ENCODE measurements around the gene CACNA1E. TPM values are rescaled to one million over a fixed set of nuclear protein-coding genes. Genes with fewer than 3 reads are reported as not detected.

The CACNA1E gene
- polyA plus RNA-seq, 6 donors from 2014 or later, result not detected

DNA sequence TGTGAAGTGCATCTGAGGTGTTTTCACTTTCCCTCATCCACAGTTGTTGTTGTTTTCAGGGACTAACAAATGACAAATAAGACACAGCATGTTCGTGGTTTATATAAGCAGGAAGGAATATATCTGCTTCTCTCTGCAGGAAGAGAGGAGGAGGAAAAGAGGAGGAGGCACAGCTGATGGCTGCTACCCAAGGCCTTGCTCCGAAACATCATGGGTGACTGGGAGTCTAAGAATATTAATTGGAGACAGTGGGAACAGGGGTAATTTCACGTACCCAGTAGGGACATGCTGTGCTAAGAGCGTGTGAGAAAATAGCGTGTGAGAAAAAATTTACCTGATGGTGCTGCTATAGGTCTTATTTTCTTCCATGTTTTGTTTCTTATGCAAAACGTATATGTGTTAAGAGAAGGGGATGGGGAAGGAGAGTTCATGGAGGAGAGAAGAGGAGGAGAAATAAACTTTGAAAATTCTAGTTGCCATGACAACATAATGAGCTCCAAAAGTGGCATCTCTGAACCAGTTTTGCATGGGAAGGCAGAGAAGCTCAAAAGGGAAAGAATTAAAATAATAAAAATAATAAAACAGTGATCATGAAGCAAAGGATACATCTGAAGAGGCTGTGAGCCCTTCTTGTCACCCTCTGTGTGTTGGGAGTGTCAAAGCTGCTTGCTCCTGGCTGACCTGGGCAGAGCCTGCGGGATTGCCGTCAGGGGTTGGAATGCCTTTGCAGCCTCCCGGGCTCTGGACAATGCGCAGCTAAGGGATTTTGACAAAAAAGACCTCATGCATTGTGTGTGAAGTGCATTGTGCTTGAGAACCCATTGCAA, 192.0 kb downstream of the CACNA1E start:
- H3K9me3 Mint-ChIP-seq, result peaks cover 0 to 10% (median 3%) of the 10 kb centered on the region in 7 donors
- no peak overlapping the region for H3K4me3 Mint-ChIP-seq
- H3K36me3 Mint-ChIP-seq, result no peaks in the 10 kb centered on the region
- H3K4me1 Mint-ChIP-seq, result no peaks in the 10 kb centered on the region
- peaks cover 18 to 36% (median 34%) of the 10 kb centered on the region in 3 donors for H3K27me3 Mint-ChIP-seq
- H3K27ac Mint-ChIP-seq, result no peak overlapping the region
- DNase-seq (no peak), ATAC-seq (ENCODE audit: low read depth in 2 of 2) (no peak)

DNA sequence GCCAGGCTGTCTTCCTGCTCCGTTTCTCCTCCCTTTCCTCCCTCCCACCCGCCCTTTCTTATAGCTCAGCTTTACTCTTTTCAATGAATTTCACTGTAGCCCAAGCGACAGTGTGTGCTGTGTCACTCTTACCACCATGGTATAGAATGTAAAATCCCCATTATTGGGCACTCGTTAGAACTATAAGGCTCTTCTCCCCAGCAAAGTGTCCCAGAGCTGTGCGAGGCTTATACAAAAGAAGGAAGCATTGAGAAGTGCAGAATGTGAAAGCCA, 192.5 kb downstream of the CACNA1E start:
- Mint-ChIP-seq H3K27me3 (peaks cover 18 to 42% (median 34%) of the 10 kb centered on the region in 3 donors), H3K4me1 (no peaks in the 10 kb centered on the region), H3K36me3 (no peaks in the 10 kb centered on the region), H3K4me3 (no peak overlapping the region), H3K27ac (no peak overlapping the region), H3K9me3 (peaks cover 0 to 10% (median 3%) of the 10 kb centered on the region in 7 donors)
- ATAC-seq (ENCODE audit: low read depth in 2 of 2) (no peak), DNase-seq (no peak)

DNA sequence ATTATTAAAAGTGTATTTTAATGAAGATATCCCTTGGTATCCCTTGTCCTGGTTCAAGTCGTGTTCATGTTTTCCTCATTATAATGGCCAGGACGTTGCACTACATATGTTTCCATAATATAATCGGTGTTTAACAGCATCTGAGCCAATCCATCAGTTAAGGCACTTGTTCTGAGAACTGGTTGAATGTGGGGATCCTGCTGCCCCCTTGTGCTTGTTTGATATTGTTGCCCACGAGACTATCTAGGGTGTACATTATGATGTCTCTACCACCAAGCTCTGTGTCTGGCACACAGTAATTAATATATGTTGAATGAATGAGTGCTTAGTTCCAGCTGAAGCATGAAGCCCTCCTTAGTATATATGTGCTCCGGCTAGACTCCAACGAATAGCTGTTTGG, 193.0 kb downstream of the CACNA1E start:
- ATAC-seq (ENCODE audit: low read depth in 2 of 2) (no peak), DNase-seq (no peak)
- peaks cover 18 to 46% (median 35%) of the 10 kb centered on the region in 3 donors for H3K27me3 Mint-ChIP-seq
- peaks cover 0 to 10% (median 3%) of the 10 kb centered on the region in 7 donors for H3K9me3 Mint-ChIP-seq
- no peak overlapping the region for H3K27ac Mint-ChIP-seq
- H3K4me1 Mint-ChIP-seq, result no peaks in the 10 kb centered on the region
- no peak overlapping the region for H3K4me3 Mint-ChIP-seq
- no peaks in the 10 kb centered on the region for H3K36me3 Mint-ChIP-seq

DNA sequence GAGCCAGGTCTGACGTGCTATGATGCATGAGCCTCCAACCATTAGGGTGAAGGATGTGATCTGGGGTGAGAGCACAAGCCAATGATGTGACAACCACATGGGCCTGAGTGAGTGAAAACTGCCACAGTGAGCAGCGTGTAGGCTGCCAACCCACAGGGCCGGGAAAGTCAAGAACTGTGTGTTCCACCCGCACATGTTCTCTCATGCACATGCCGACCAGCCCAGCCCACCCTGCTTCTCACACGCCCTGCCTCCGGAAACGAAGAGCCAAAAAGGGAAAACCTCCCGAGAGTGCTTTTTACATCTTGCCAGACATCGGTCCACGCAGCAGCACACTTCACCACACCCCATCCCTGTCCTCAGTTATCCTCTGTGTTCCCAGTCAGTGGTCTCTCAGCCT, 197.0 kb downstream of the CACNA1E start:
- Mint-ChIP-seq H3K27ac (no peak overlapping the region), H3K36me3 (no peaks in the 10 kb centered on the region), H3K27me3 (peaks cover 7 to 28% (median 25%) of the 10 kb centered on the region in 3 donors), H3K9me3 (peaks cover 0 to 3% (median 0%) of the 10 kb centered on the region in 7 donors), H3K4me1 (no peaks in the 10 kb centered on the region), H3K4me3 (no peak overlapping the region)
- no peak for ATAC-seq (ENCODE audit: low read depth in 2 of 2)
- DNase-seq, result no peak

DNA sequence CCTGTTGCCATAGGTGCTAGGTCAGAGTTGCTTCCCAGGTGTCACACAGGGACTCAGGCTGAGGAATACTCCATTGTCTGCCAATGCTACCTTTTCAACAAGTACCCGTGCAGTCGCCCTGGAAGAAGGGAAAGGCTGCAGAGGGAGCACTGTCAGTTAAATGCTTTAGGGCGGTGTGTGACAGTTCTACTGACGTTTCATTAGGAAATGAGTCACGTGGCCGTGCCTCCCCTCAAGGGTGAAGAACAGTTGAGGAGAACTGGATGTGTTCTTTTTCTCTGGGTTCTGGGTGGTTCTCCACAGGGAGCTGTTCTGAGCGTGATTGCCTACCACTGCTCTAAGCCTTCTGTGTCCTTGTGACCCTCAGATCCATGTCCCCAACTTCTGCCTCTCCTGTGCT, 197.6 kb downstream of the CACNA1E start:
- Mint-ChIP-seq H3K27me3 (peaks cover 7 to 27% (median 25%) of the 10 kb centered on the region in 3 donors), H3K36me3 (no peaks in the 10 kb centered on the region), H3K4me1 (no peaks in the 10 kb centered on the region), H3K9me3 (peaks cover 0 to 3% (median 0%) of the 10 kb centered on the region in 7 donors), H3K27ac (no peak overlapping the region), H3K4me3 (no peak overlapping the region)
- DNase-seq (no peak), ATAC-seq (ENCODE audit: low read depth in 2 of 2) (no peak)

DNA sequence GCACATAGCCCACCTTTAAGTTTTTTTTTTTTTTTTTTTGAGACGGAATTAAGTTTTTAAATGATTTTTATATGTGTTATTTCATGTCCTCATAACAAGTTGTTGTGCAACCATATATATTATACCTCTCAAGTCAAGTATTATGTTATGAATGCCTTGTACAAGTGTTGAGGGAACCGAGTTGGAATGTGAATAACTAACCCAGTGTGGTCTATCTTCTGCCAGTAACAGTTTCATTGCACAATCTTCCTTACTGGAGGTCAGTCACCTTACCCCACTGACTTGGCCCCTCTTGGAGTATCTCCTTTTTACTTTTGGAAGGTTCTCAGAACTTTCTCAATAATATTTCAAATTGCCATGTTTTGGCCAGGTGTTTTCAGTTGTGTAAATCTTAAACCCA, 201.9 kb downstream of the CACNA1E start:
- no peaks in the 10 kb centered on the region for H3K4me1 Mint-ChIP-seq
- DNase-seq, result no peak
- no peaks in the 10 kb centered on the region for H3K36me3 Mint-ChIP-seq
- H3K4me3 Mint-ChIP-seq, result no peak overlapping the region
- peaks cover 0 to 10% (median 6%) of the 10 kb centered on the region in 7 donors for H3K9me3 Mint-ChIP-seq
- ATAC-seq (ENCODE audit: low read depth in 2 of 2), result no peak
- no peak overlapping the region for H3K27ac Mint-ChIP-seq
- peaks cover 8 to 32% (median 20%) of the 10 kb centered on the region in 3 donors for H3K27me3 Mint-ChIP-seq

DNA sequence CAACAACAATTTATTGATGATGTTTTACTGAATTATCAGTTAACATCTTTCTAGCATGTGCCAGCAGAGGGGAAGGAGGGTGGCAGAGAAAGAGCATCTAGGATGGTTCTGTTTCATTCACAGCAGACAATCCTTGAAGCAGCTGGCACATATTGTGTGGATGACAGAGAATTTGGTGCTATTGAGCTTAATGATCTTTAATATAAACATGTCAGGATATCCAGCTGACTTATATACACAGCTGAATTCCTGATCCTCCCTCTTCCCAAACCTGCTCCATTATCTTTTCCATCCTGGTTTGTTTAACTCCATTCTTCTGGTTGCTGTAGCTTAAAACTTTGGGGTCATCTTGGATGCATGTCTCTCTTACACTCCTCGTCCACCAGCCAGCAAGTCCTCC, 218.6 kb downstream of the CACNA1E start:
- no peak for ATAC-seq (ENCODE audit: low read depth in 2 of 2)
- no peaks in the 10 kb centered on the region for H3K36me3 Mint-ChIP-seq
- no peak for DNase-seq
- no peak overlapping the region for H3K27ac Mint-ChIP-seq
- H3K4me3 Mint-ChIP-seq, result no peak overlapping the region
- peaks cover 0 to 21% (median 9%) of the 10 kb centered on the region in 3 donors for H3K27me3 Mint-ChIP-seq
- H3K9me3 Mint-ChIP-seq, result peaks cover 0 to 8% (median 0%) of the 10 kb centered on the region in 7 donors
- H3K4me1 Mint-ChIP-seq, result no peaks in the 10 kb centered on the region

DNA sequence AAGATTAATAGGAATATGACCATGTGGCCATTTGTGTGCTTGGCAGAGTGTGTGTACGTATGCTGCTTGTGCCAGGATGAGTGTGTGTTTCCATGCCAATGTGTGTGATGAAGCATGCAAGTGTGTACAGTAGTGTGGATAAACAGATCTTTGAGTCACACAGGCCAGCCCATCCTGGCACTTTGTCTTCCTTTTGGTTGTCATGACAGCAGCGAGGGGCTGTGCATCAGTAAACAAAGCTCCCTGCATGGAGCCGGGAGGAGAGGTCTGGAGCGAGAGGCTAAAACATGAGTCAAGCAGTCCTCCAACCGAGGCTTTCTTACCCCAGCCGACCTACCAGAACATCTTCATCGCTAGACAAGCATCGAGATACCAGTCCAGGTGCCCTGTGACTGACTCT, 221.2 kb downstream of the CACNA1E start:
- ATAC-seq (ENCODE audit: low read depth in 2 of 2) (no peak), DNase-seq (no peak)
- no peak overlapping the region for H3K4me3 Mint-ChIP-seq
- no peaks in the 10 kb centered on the region for H3K36me3 Mint-ChIP-seq
- no peak overlapping the region for H3K27ac Mint-ChIP-seq
- H3K9me3 Mint-ChIP-seq, result peaks cover 0 to 14% (median 0%) of the 10 kb centered on the region in 7 donors
- H3K27me3 Mint-ChIP-seq, result peaks cover 1 to 14% (median 4%) of the 10 kb centered on the region in 3 donors
- no peaks in the 10 kb centered on the region for H3K4me1 Mint-ChIP-seq

DNA sequence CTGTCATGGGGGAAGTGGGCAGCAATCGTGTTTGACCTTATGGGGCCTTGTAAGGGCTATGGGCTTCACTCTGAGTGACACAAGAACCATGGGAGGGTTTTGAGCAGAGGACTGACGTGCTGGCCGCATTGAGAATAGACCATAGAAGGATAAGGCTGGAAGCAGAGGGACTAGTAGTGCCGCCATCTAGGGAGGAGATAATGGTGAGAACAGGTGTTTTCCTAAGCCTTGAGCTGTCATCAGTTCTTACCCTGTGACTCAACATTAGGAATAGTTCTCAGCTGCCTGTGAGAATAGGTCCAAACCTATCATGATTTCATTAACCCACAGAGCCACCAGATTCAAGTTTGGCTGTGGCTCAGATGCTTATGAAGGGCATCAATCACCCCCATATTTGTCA, 228.5 kb downstream of the CACNA1E start:
- DNase-seq (no peak), ATAC-seq (ENCODE audit: low read depth in 2 of 2) (no peak)
- H3K27me3 Mint-ChIP-seq, result peaks cover 0 to 8% (median 8%) of the 10 kb centered on the region in 3 donors
- H3K4me1 Mint-ChIP-seq, result no peaks in the 10 kb centered on the region
- H3K36me3 Mint-ChIP-seq, result no peaks in the 10 kb centered on the region
- H3K27ac Mint-ChIP-seq, result peak overlapping the region in 1 of 6 donors; percentile 11
- H3K9me3 Mint-ChIP-seq, result peaks cover 0 to 10% (median 0%) of the 10 kb centered on the region in 7 donors
- no peak overlapping the region for H3K4me3 Mint-ChIP-seq

DNA sequence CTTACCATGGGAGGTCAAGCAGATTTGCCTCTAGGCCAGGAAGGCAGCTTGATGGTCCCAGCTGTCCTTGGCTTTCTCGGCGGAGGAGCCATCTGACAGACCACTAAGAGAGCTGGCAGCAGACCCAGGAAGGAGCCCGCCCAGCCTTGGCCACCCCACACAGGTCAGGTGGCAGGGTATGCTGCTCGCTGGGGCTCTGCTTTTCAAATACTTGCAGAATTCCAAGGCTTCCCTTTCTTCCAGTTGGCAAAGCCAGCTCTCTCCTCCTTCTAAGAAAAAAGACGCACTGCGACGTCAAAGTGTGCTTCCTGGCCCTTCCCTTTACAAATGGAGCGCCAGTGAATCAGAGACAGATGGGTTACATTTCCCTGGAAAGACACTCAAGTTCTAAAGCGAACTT, 229.4 kb downstream of the CACNA1E start:
- Mint-ChIP-seq H3K27me3 (peaks cover 0 to 8% (median 8%) of the 10 kb centered on the region in 3 donors), H3K9me3 (peaks cover 0 to 8% (median 0%) of the 10 kb centered on the region in 7 donors), H3K4me1 (no peaks in the 10 kb centered on the region), H3K27ac (no peak overlapping the region), H3K4me3 (no peak overlapping the region), H3K36me3 (no peaks in the 10 kb centered on the region)
- DNase-seq (no peak), ATAC-seq (ENCODE audit: low read depth in 2 of 2) (no peak)

DNA sequence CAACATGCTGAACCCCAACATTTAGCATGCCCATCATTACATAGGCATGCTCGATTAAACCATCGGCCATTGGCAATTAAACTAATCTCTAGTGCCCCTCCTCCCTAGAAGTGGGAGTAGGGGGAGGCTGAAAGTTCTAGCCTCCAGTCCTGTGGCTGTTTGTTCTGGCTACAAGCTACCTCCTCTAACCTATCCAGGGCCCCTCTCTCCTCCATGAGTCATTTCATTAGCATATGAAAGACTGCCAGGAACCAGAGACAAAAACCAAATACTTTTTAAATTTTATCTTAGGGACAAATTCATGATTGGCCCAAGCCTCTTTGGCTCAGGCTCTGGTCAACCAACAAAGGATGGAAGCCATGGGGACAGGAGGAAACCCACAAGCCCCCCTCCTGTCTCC, 231.1 kb downstream of the CACNA1E start:
- H3K27me3 Mint-ChIP-seq, result peaks cover 0 to 8% (median 3%) of the 10 kb centered on the region in 3 donors
- no peaks in the 10 kb centered on the region for H3K36me3 Mint-ChIP-seq
- H3K4me1 Mint-ChIP-seq, result no peaks in the 10 kb centered on the region
- H3K9me3 Mint-ChIP-seq, result peaks cover 0 to 6% (median 0%) of the 10 kb centered on the region in 7 donors
- no peak for ATAC-seq (ENCODE audit: low read depth in 2 of 2)
- no peak for DNase-seq
- no peak overlapping the region for H3K27ac Mint-ChIP-seq
- no peak overlapping the region for H3K4me3 Mint-ChIP-seq

DNA sequence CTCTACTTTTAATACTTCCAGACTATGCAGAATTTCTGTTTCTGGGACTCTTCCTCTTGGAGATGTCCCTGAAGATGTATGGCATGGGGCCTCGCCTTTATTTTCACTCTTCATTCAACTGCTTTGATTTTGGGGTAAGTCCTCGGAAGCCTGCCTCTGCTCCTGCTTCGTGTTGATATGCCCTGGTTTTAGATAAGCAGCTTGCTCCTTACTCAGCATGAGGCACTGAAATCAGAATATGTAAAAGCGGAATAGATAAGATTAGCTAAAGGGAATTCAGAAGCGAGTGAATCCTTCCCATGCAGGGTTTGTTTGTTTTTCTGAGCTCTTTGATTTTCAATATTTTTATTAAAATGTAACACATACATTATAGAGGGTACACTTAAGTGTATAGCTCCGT, 234.7 kb downstream of the CACNA1E start:
- Mint-ChIP-seq H3K4me3 (no peak overlapping the region), H3K9me3 (peaks cover 0 to 3% (median 0%) of the 10 kb centered on the region in 7 donors), H3K4me1 (no peaks in the 10 kb centered on the region), H3K36me3 (no peaks in the 10 kb centered on the region), H3K27ac (no peak overlapping the region), H3K27me3 (peaks cover 0 to 3% (median 0%) of the 10 kb centered on the region in 3 donors)
- ATAC-seq (ENCODE audit: low read depth in 2 of 2), result no peak
- DNase-seq, result no peak

DNA sequence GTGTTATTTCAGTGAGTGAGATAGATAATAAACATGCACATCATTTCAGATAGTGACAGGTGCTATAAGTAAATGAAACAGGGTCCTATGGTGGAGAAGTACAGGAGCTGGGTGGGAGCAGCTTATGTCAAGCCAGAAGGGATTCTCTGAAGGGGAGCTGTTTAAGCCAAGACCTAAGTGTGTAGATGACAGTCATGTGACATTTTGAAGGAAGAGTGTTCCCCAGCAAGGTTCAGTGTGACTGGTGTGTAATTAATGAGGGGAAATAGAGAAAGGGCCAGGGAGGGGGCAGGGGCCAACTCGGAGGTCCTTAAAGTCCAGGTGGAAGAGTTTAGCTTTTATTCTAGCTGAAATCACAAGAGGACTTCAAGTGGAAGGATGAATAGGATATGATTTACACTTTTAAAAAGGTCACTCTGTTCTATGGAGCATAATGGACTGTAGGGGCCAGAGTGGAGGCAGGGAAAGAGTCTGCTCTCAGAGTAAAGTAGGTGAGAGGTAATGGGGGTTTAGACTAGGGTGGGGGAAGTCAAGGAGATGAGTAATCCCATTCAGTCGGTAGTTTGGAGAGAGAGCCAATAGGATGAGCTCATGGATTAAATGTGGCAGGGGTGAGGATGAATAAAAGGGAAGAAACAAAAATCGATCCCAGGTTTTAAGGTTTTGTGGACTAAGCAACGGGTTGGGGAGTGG, 243.1 kb downstream of the CACNA1E start:
- Mint-ChIP-seq H3K27me3 (no peaks in the 10 kb centered on the region), H3K4me3 (no peak overlapping the region), H3K9me3 (peaks cover 0 to 2% (median 0%) of the 10 kb centered on the region in 7 donors), H3K36me3 (no peaks in the 10 kb centered on the region), H3K27ac (peak overlapping the region in 1 of 6 donors; percentile 27), H3K4me1 (no peaks in the 10 kb centered on the region)
- no peak for DNase-seq
- no peak for ATAC-seq (ENCODE audit: low read depth in 2 of 2)

DNA sequence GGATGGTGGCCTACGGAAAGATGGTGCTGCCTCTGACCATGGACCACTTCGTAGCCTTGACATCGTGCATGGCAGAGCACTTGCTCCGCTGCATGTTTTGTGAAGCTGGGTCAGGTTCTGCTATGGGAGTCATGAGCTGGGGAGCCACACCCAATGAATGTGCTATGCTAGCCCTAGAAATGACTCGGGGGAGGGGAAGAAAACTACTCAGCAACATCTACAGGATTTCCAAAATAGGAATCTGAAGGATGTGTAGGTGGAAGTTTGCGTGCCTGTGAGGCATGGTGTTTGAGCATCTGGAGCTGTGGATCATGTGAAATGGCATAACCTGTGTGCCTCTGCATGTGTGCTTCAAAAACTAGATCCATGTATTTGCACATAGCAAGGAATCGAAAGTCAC, 247.3 kb downstream of the CACNA1E start:
- DNase-seq (no peak), ATAC-seq (ENCODE audit: low read depth in 2 of 2) (no peak)
- Mint-ChIP-seq H3K9me3 (peaks cover 0 to 2% (median 0%) of the 10 kb centered on the region in 7 donors), H3K27me3 (peaks cover 0 to 8% (median 0%) of the 10 kb centered on the region in 3 donors), H3K4me3 (no peak overlapping the region), H3K36me3 (no peaks in the 10 kb centered on the region), H3K4me1 (no peaks in the 10 kb centered on the region), H3K27ac (no peak overlapping the region)

All from naive B cell (primary cell).